HG03095 (cell line): ENCODE data around the gene ATXN7L1.

Experiments used
- ATAC-seq: cut with Tn5 transposase; IDR thresholded peaks from one replicate; pipeline ENCODE4 v1.9.1; 2021; ENCODE audit warnings: moderate library complexity; ENCODE audit not compliant: unreplicated experiment

Gene ATXN7L1

GRCh38 chr7:105829681-105830322, 46.6 kb downstream of the ATXN7L1 start:
- no peak for ATAC-seq

GRCh38 chr7:105828141-105828540, 48.3 kb downstream of the ATXN7L1 start:
- no peak for ATAC-seq

DNA sequence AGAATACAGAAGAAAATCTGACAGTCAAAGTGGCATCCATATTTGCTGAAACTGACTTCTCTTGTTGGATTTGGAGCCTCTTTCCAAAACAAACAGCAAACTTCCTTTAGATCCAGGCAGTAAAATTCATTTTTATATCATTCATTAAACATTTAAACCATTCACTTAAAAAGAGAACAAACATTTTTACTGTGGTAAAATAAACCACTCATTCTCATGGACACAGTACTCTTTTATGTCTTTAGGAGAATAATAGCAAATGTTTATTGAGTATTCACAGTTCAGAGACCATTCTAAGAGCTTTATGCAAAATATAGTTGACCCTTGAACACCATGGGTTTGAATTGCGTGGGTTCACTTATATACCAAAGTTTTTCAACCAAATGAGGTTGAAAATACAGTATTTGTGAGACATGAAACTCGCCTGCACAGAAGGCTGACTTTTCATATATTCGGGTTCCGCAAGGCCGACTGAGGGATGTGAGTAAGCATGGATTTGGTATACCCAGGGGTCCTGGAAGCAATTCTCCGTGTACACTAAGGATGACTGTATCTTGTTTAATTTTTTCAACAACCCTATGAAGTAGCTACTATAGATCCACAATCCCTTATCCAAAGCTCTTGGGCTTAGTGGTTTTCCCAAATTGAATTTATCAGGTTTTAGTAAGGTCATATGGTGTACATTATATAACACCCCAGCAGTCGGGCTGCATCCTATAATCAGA, 49.1 kb downstream of the ATXN7L1 start:
- ATAC-seq: no peak

DNA sequence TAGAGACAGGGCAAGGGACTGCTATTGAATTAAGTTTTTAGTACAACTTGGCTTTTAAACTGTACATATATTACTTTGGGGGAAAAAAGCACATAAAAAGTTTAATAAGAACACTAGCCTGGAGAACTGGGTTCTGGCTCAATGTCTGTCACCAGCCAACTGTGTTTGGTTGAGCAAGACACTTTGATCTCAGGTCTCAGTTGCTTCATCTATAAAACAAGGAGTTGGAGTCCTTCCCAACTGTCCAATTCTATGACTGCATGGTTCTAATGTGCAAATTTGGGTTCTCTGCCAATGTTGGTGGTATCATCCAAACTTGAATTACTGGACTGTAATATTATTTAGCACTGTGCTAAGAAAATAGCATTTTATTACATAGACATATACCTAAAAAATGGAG, 50.3 kb downstream of the ATXN7L1 start:
- no peak for ATAC-seq

GRCh38 chr7:105825371-105825770, 51.0 kb downstream of the ATXN7L1 start:
- ATAC-seq: no peak

- no peak for ATAC-seq
Measured at GRCh38 chr7:105822806-105823205, 53.6 kb downstream of the ATXN7L1 start.

DNA sequence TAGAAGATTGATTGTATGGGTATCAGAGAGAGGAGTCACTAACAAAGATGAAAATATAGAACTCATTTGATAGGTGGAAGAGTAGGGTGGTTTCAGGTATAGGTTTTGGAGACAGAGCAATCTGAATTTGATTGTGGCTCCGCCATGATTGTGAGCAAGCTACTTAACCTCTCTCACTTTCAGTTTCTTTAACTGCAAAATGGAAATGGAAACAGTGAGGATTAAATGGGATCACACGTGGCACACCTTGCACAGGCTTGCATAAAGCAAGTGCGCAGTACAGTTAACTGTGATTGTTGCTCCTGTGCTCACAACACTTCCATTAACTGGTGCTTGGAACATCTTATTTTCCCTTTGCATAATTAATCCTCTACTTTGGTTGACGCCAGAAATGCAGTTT, 54.9 kb downstream of the ATXN7L1 start:
- ATAC-seq: no peak

DNA sequence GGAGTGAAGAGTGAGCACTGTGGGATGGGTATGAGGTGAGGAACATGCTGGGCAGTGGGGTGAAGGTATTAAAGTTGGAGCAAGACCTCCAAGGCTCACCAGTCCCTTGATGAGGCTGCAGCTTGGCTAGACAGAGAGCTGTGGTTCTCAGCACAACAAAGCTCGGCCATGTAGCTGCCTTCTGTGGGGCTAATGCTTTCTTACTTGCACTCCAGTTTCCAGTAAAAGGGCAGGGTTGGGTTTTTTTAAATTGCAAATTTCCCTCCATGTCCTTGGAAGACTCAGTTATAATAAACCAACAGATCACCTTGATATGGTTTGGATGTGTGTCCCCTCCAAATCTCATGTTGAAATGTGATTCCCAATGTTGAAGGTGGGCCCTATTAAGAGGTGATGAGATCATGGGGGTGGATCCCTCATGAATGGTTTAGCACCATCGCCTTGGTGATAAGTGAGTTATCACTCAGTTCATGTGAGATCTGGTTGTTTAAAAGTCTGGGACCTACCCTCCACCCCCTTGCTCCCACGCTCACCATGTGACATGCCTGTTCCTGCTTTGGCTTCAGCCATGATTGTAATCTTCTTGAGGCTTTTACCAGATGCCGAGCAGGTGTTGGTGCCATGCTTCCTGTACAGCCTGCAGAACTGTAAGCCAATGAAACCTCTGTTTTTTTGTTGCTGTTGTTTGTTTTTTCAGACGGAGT, 55.9 kb downstream of the ATXN7L1 start:
- ATAC-seq: no peak

GRCh38 chr7:105819559-105819958, 56.8 kb downstream of the ATXN7L1 start:
- ATAC-seq: no peak

- ATAC-seq: no peak
Measured at GRCh38 chr7:105816954-105817615, 59.3 kb downstream of the ATXN7L1 start.

- no peak for ATAC-seq
Measured at GRCh38 chr7:105816266-105816843, 60.0 kb downstream of the ATXN7L1 start.

GRCh38 chr7:105815576-105815975, 60.8 kb downstream of the ATXN7L1 start:
- ATAC-seq: no peak

GRCh38 chr7:105814481-105814880, 61.9 kb downstream of the ATXN7L1 start:
- ATAC-seq: no peak

DNA sequence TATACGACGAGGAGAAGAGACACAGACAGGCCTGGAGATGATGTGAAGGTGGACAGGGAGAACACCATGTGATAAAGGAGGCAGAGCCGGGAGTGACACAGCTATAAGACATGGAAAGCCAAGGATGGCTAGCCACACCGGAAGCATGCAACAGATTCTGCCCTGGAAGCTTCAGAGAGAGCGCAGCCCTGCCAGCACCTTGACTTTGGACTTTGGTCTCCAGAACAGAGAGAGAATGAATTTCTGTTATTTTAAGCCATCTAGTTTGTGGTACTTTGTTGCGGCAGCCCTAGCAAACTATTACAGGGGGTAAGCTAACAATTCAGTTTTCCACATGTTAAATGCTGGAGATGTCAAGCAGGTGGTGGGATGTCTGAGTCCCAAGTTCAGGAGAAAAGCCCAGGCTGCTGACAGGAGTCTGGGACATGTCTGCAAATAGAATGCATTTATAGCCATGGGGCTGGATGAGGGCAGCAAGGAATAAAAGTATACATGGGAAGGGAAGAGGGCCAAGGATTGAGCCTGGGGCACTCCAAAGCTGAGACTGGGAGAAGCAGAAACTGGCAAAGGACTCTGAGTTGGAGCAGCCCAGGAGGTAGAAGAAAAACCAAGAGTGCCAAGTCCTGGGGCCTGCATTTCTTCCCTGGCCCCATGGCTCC, 65.1 kb downstream of the ATXN7L1 start:
- no peak for ATAC-seq

DNA sequence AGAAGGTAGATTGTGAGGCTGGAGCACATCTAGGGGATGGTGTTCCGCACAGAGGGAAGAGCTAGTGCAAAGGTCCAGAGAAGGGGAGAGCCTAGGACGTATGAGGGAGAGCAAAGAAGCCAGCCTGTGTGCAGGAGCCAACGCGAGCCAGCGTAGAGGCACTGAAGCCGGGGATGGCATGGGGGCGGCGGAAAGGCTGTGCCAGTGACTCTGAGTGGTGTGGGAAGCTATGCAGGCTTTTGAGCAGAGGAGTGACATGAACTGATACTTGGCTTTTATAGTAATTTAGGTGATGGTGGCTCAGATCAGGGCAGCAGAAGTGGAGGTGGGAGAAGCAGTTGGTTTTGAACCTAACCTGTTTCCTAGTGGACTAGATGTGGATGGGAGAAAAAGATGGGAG, 65.8 kb downstream of the ATXN7L1 start:
- no peak for ATAC-seq

DNA sequence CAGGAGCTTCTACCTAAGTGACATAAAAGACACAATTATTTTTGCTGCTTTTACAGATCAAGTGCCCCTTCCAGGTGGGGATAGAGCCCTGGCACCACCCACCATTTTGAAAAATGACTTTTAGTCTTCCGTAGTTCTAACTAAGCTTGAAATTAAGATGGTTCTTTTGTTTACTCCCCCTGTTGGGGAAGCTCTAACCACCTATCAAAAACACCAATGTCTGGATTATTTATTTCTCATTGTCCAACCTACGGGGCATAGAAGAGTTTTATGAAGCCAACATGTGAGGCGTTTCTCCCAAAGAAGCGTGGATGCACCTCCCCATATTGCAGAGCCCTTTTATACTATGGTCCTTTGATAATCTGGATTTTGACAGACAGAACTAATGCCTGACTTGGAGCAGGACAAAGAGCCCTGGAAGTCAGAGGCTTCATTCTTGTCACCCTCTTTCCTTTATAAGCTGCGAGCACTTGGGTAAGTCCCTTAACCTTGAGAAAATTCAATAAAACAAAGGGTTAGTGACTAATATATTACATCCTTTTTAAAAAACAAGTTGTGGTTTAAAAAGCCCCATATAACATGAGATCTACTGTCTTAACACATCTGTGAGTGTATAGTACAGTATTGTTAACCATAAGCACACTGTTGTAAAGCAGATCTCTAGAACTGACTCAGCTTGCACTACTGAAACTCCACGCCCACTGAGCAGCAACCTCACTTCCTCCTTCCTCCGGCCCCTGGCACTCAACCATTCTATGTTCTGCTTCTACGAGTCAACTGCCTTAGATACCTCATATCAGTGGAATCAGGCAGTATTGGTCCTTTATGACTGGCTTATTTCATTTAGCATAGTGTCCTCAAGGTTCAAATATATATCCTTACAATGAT, 67.5 kb downstream of the ATXN7L1 start:
- peak; percentile 98 for ATAC-seq

DNA sequence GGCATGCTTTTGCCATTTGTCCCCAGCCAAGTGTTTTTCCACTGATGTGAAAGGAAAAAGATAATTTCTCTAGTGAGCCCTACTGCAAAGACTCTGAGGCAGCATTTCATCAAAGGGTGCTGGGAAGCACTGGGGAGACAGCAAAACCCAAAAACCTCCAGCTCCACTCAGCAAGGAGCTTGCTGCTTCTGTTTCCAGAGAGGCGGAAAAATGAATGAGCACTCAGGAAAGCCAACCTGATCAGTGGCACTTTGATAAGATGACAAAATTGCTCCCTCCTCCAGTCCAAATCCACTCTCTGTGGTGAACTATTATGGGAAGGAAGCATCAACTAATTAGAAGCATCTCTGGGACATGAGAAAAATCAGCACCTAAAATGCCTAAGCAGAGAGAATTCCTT, 68.2 kb downstream of the ATXN7L1 start:
- no peak for ATAC-seq

- ATAC-seq: no peak
Measured at GRCh38 chr7:105807448-105807762, 69.0 kb downstream of the ATXN7L1 start.

- peak; percentile 33 for ATAC-seq
Measured at GRCh38 chr7:105806592-105807447, 69.6 kb downstream of the ATXN7L1 start.
